NCI-H1417 (cell line): ENCODE data around the gene LDLRAD3.

Experiments
- DNase-seq, 3 experiments: peaks; one replicate each; lab custom pipeline; 2025; lab: John Stamatoyannopoulos, UW

Gene LDLRAD3

GRCh38 chr11:36211761-36212430 is 268.0 kb downstream of the LDLRAD3 start:
- no peak for DNase-seq

GRCh38 chr11:36212564-36213392 is 268.9 kb downstream of the LDLRAD3 start:
- DNase-seq, result peak in 2 of 3 experiments; percentile 19 to 58

- DNase-seq, result no peak
These were observed 269.6 kb downstream of the LDLRAD3 start for GRCh38 chr11:36213393-36213840.

- DNase-seq, result no peak
These were observed 270.6 kb downstream of the LDLRAD3 start for GRCh38 chr11:36214480-36214879.

- no peak for DNase-seq
These were observed 271.3 kb downstream of the LDLRAD3 start for GRCh38 chr11:36214976-36215692.

- DNase-seq, result no peak
These were observed 271.8 kb downstream of the LDLRAD3 start for GRCh38 chr11:36215693-36216060.

- DNase-seq, result no peak
These were observed 272.3 kb downstream of the LDLRAD3 start for GRCh38 chr11:36216061-36216615.

GRCh38 chr11:36218283-36218921 is 274.5 kb downstream of the LDLRAD3 start:
- DNase-seq, result no peak

GRCh38 chr11:36219996-36220395 is 276.1 kb downstream of the LDLRAD3 start:
- no peak for DNase-seq

GRCh38 chr11:36222831-36223635 is 279.2 kb downstream of the LDLRAD3 start:
- peak in 2 of 3 experiments; percentile 65 to 94 for DNase-seq

GRCh38 chr11:36224209-36224882 is 280.5 kb downstream of the LDLRAD3 start:
- no peak for DNase-seq

- DNase-seq, result no peak
These were observed 283.2 kb downstream of the LDLRAD3 start for GRCh38 chr11:36227044-36227443.

GRCh38 chr11:36228689-36229088 is 284.8 kb downstream of the LDLRAD3 start:
- no peak for DNase-seq

- DNase-seq, result peak in 2 of 3 experiments; percentile 2 to 62
These were observed 285.3 kb downstream of the LDLRAD3 start for GRCh38 chr11:36229091-36229705.

- no peak for DNase-seq
These were observed 287.2 kb downstream of the LDLRAD3 start for GRCh38 chr11:36230779-36231699.

GRCh38 chr11:36233204-36233603 is 289.3 kb downstream of the LDLRAD3 start:
- DNase-seq, result no peak

- DNase-seq, result no peak
These were observed 291.0 kb downstream of the LDLRAD3 start for GRCh38 chr11:36234825-36235224.

GRCh38 chr11:36235750-36236149 is 291.9 kb downstream of the LDLRAD3 start:
- DNase-seq, result no peak

- DNase-seq, result no peak
These were observed 293.5 kb downstream of the LDLRAD3 start for GRCh38 chr11:36237391-36237790.
